Sigmoid colon (tissue), 4 donors: ENCODE results near the gene ARFIP1.

Experiments used
- EP300 ChIP-seq, 4 donors: sonication (generic); formaldehyde crosslinking; IDR thresholded peaks; one replicate each; pipeline ENCODE4 v1.6.1; 2017; ENCODE audit warnings: antibody characterized with exemption in 4 of 4
- POLR2A ChIP-seq, 2 donors: fragments of 450-650 bp; IDR thresholded peaks; one replicate each; pipeline ENCODE4 v1.6.1; 2016; ENCODE audit warnings: antibody characterized with exemption in 2 of 2, mild to moderate bottlenecking in 2 of 2, moderate library complexity in 2 of 2
- TF ChIP-seq, protein P1 (sequence below), 4 experiments: fragments of 450-650 bp in 3 of 4; fragments of 200-600 bp in 1 of 4; IDR thresholded peaks; one replicate each; pipeline ENCODE4 v1.5.1; 2016 to 2019; ENCODE audit warnings: antibody characterized with exemption in 4 of 4, mild to moderate bottlenecking in 3 of 4, moderate library complexity in 2 of 4

DNA sequence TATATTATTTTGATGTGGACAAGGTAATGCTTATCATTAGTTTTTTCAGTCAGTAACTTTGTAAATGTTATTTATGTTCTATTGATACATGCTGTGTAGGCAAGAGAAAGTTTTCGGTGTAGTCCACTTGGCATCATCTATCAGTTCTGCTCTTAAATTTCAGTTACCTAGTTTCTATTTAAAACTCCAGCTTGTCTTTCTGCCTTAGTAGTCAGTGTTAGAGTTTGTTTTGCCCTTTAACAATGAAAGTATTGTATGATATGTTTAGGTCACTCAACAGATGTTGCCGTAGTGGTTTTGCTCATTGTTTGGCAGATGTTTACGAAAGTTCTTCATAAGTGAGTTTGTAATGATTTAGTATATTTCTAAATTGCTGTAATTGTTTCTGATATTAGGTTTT, 121.5 kb downstream of the ARFIP1 start:
- TF ChIP-seq POLR2A (IDR thresholded peaks at IDR 0.05): no peak
- TF ChIP-seq, protein P1, sequence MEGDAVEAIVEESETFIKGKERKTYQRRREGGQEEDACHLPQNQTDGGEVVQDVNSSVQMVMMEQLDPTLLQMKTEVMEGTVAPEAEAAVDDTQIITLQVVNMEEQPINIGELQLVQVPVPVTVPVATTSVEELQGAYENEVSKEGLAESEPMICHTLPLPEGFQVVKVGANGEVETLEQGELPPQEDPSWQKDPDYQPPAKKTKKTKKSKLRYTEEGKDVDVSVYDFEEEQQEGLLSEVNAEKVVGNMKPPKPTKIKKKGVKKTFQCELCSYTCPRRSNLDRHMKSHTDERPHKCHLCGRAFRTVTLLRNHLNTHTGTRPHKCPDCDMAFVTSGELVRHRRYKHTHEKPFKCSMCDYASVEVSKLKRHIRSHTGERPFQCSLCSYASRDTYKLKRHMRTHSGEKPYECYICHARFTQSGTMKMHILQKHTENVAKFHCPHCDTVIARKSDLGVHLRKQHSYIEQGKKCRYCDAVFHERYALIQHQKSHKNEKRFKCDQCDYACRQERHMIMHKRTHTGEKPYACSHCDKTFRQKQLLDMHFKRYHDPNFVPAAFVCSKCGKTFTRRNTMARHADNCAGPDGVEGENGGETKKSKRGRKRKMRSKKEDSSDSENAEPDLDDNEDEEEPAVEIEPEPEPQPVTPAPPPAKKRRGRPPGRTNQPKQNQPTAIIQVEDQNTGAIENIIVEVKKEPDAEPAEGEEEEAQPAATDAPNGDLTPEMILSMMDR (IDR thresholded peaks at IDR 0.05): no peak
- TF ChIP-seq EP300 (IDR thresholded peaks at IDR 0.05): no peak
